Measurements from ENCODE around the gene CMTM8.

CMTM8 gene

GRCh38 chr3:32340611-32341365 is 102.3 kb downstream of the CMTM8 start:
- in situ Hi-C loops (cut with MboI; ENCODE audit: low pct_unique_long_range_greater_than_20kb, low sequenced_read_pairs, unreplicated experiment) = no loop called here
- TF ChIP-seq CTCF (IDR thresholded peaks at IDR 0.05; ENCODE audit: extremely low read depth, insufficient read depth, missing control alignments) = no peak
- no peak for DNase-seq (ENCODE audit: low spot score)

- in situ Hi-C loops (cut with MboI; ENCODE audit: low pct_unique_long_range_greater_than_20kb, low sequenced_read_pairs, unreplicated experiment) = no loop called here
- no peak for TF ChIP-seq CTCF (IDR thresholded peaks at IDR 0.05; ENCODE audit: extremely low read depth, insufficient read depth, missing control alignments)
- no peak for DNase-seq (ENCODE audit: low spot score)
These were observed 109.1 kb downstream of the CMTM8 start for GRCh38 chr3:32347343-32348125.

GRCh38 chr3:32349184-32349583 is 110.7 kb downstream of the CMTM8 start:
- no peak for TF ChIP-seq CTCF (IDR thresholded peaks at IDR 0.05; ENCODE audit: extremely low read depth, insufficient read depth, missing control alignments)
- in situ Hi-C loops (cut with MboI; ENCODE audit: low pct_unique_long_range_greater_than_20kb, low sequenced_read_pairs, unreplicated experiment) = no loop called here

GRCh38 chr3:32352563-32352962 is 114.1 kb downstream of the CMTM8 start:
- no peak for TF ChIP-seq CTCF (IDR thresholded peaks at IDR 0.05; ENCODE audit: extremely low read depth, insufficient read depth, missing control alignments)
- no peak for DNase-seq (ENCODE audit: low spot score)
- in situ Hi-C loops (cut with MboI; ENCODE audit: low pct_unique_long_range_greater_than_20kb, low sequenced_read_pairs, unreplicated experiment) = no loop called here

More at GRCh38 chr3:32349184-32349583, 110.7 kb downstream of the CMTM8 start:
- DNase-seq (ENCODE audit: low spot score) = no peak

- DNase-seq (ENCODE audit: low spot score) = no peak
- TF ChIP-seq CTCF (IDR thresholded peaks at IDR 0.05; ENCODE audit: extremely low read depth, insufficient read depth, missing control alignments) = no peak
- in situ Hi-C loops (cut with MboI; ENCODE audit: low pct_unique_long_range_greater_than_20kb, low sequenced_read_pairs, unreplicated experiment) = no loop called here
These were observed 114.9 kb downstream of the CMTM8 start for GRCh38 chr3:32353351-32353750.

- no peak for TF ChIP-seq CTCF (IDR thresholded peaks at IDR 0.05; ENCODE audit: extremely low read depth, insufficient read depth, missing control alignments)
- no peak for DNase-seq (ENCODE audit: low spot score)
- in situ Hi-C loops (cut with MboI; ENCODE audit: low pct_unique_long_range_greater_than_20kb, low sequenced_read_pairs, unreplicated experiment) = no loop called here
These were observed 115.9 kb downstream of the CMTM8 start for GRCh38 chr3:32354362-32354778.

All from GM13977 (cell line).